IPS-NIHi7 (cell line): Measurements from ENCODE around the gene PCED1B.

Source experiments
- DNase-seq: peaks from one replicate; pipeline ENCODE4 v3.0.0; 2012; ENCODE audit warnings: mixed read lengths; ENCODE audit errors: extremely low spot score

Gene PCED1B

DNA sequence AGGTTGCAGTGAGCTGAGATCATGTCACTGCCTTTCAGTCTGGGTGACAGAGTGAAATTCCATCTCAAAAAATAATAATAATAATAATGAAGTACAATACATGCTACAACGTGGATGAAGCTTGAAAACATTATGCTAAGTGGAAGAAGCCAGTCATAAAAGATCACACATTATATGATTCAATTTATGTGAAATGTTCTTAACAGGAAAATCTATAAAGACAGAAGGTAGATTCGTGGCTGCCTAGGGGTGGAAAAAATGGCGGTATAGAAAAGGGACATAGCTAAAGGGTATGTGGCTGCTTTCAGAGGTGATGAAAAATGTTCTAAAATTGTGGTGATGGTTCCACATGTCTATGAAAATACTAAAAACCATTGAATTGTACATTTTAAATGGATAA, 41.3 kb downstream of the PCED1B start:
- no peak for DNase-seq

GRCh38 chr12:47121146-47121545, 41.7 kb downstream of the PCED1B start:
- no peak for DNase-seq

- no peak for DNase-seq
Observed at GRCh38 chr12:47122602-47123001, 43.2 kb downstream of the PCED1B start.

DNA sequence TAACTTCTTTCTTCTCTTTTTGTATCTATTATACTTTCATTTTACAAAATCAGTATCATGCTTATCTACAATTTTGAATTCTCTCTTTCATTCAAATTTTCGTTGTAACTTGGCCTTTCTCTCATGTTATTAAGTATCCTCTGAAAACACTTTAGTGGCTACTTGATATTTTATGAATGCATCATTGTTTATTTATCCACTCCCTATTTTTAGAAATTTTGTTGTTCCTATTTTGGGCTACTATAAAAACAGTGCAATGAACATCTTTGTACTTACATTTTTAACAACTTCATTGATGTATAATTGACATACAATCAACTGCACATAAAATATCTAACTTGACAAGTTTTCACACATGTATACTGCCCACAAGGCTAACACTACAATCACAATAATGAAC, 44.3 kb downstream of the PCED1B start:
- no peak for DNase-seq

GRCh38 chr12:47124451-47124850, 45.0 kb downstream of the PCED1B start:
- DNase-seq: no peak

DNA sequence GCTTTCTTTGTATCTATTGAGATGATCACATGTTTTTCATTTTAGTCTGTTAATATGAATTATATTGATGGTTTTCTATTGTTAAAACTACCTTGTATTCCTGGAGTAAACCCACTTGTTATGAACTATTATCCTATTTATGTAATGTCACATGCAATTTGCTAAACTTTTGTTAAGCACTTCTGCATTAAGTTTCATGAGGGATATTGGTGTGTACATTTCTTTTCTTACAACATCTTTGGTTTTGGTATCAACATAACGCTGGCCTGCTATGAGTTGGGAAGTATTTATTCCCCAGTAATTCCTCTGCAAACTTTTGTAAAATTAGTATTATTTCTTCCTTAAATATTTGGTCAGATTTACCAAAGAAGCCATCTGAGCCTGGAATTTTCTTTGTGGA, 46.8 kb downstream of the PCED1B start:
- no peak for DNase-seq

DNA sequence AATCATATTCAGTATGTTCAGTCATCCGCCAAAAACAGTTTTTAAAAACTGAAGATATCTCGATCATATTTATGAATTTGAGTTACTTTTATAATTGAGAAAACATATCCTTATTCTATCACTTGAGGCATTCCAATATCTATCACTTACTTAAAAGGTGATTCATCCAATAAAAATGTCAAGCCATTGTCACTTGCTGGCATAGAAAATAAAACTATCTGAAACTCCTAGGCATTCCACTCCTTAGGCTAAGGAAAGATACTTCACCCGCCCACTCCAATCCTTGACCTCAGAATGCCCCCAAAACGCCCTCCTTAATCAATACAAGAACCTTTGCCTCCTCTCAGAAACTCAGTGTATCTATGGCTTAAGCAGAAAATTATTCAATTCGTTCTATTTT, 51.6 kb downstream of the PCED1B start:
- no peak for DNase-seq

DNA sequence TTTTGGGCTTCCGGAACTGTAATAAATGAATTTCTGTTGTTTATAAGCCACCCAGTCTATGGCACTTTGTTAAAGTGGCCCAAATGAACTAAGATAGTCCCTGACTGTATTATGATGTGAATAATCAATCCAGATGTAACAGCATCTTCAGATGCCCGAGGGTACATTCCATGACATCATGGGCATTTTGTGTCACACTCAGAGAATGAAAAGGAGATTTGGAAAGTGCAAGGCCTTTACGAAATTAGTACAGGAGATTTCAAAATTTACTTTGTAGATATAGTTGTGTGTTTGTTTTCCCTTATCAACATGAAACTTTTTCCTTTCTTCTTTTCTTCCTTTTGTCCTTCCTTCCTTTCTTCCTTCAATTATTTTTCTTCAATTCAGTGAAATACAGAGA, 54.6 kb downstream of the PCED1B start:
- no peak for DNase-seq

DNA sequence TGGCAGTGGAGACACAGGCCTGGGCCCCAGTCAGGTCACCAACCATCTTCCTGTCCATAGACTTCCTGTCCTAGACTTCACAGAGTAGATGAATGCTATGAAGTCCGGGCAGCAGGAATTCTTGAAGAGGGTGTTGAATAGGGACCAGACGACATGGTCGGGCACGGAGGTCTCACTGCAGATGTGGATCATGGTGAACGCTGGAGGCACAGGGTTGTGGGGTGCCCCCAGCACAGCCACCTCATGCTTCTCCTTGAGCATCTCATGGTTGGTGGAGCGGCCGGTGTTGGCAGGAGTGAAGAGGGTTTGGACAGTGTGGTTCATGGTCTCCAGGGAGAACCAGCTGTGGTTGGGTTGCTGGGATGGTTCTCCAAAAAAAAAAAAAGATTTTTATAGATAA, 56.2 kb downstream of the PCED1B start:
- DNase-seq: no peak

GRCh38 chr12:47139000-47139681, 59.7 kb downstream of the PCED1B start:
- DNase-seq: no peak

GRCh38 chr12:47141459-47141858, 62.0 kb downstream of the PCED1B start:
- DNase-seq: peak; percentile 50

GRCh38 chr12:47144769-47145168, 65.3 kb downstream of the PCED1B start:
- no peak for DNase-seq

DNA sequence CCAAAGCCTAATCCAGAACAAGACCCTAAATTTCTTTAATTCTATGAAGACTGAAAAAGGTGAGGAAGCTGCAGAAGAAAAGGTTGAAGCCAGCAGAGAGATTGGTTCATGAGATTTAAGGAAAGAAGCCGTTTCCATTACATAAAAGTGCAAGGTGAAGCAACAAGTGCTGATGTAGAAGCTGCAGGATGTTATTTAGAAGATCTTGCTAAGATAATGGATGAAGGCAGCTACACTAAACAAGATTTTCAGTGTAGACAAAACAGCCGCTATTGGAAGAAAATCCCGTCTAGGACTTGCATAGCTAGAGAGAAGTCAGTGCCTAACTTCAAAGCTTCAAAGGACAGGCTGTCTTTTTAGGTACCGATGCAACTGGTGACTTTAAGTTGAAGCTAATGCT, 65.8 kb downstream of the PCED1B start:
- DNase-seq: no peak

GRCh38 chr12:47147739-47148138, 68.3 kb downstream of the PCED1B start:
- no peak for DNase-seq

GRCh38 chr12:47149146-47149545, 69.7 kb downstream of the PCED1B start:
- DNase-seq: no peak

- DNase-seq: no peak
Observed at GRCh38 chr12:47152095-47152494, 72.7 kb downstream of the PCED1B start.

- no peak for DNase-seq
Observed at GRCh38 chr12:47155457-47156166, 76.2 kb downstream of the PCED1B start.

DNA sequence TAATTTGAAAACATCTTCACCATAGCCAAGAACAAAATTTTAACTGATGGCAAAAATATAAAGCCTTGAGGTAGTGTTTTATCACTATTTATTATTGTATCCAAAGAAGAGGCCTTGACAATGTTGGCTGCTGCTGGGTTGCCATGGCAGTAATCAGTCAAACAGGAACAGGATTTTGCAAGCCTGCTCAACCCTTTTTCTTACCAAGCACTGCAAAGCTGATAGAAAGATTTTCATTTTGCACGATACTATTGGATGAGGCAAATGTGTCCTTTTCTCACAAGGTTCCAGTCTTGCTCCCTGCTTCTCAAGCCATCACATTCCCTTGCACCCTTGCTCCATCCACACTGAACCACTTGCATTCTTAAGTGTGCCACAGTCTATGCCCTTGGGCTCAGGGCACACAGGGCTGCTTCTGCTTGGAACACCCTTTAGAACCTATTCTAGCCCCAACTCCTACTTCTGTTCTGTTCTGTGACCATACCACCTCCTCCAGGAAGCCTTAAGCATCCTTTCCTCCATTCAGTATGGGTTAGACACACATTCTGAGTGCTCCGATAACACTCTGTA, 76.8 kb downstream of the PCED1B start:
- DNase-seq: no peak

GRCh38 chr12:47158792-47159191, 79.4 kb downstream of the PCED1B start:
- DNase-seq: no peak

DNA sequence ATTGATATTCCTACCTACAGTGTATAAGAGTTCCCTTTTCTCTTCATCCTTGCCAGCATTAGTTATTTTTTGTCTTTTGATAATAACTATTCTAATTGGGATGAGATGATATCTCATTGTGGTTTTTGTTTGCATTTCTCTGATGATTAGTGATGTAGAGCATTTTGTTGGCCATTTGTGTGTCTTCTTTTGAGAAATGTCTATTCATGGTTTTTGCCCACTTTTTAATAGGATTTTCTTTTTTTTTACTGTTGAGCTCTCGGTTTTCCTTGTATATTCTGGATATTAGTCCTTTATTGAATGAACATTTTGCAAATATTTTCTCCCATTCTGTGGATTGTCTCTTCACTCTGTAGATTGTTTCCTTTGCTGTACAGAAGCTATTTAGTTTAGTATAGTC, 79.9 kb downstream of the PCED1B start:
- DNase-seq: no peak

GRCh38 chr12:47160316-47161244, 81.2 kb downstream of the PCED1B start:
- DNase-seq: no peak

- no peak for DNase-seq
Observed at GRCh38 chr12:47164116-47164515, 84.7 kb downstream of the PCED1B start.
